ENCODE results near the gene DEPP1. TPM values are rescaled to one million over a fixed set of nuclear protein-coding genes. Genes with fewer than 3 reads are reported as not detected.

The DEPP1 gene
- total RNA-seq, 1 experiment from 2014 or later, result 3.8 TPM

DNA sequence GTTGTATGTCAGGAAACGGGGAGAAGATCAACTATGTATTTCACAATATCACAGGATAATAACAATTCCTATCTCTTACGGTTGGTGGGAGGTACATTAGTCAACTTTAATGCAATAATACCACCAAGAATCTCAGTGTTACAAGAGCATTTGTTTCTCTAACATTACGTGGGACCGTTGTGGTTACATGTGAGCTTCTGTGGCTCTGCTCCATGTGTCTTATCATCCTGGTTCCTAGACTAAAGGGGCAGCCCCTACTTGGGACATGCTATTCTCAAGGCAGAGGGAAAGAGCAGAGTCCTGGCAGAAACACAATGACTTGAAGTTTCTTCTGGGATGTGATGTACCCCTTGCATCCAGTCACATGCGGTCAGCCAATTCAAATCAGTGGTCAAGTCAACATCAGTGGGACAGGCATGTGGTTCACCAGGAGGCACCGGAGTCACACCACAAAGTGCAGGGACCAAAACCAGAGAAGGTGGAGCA is 19.6 kb upstream of the DEPP1 start:
- H3K4me2 ChIP-seq (ENCODE audit: low read length), result no peak overlapping the region
- H3K27me3 ChIP-seq (ENCODE audit: insufficient read depth, low read length), result 0 out of 2 replicates have a peak, but pooled peaks cover 5% of the 10 kb centered on the region
- no TSS peak for BruUV-seq (replicated peaks)
- no peak overlapping the region for H3K4me3 ChIP-seq (replicated peaks in 1 of 2; ENCODE audit: low read depth in 1 of 2, low read length in 2 of 2)
- intact Hi-C loops (cut with micrococcal nuclease), result no loop called here
- no peaks in the 10 kb centered on the region for H3K9me3 ChIP-seq (ENCODE audit: control insufficient read depth in 1 of 2, insufficient read depth in 1 of 2, low read depth in 1 of 2, low read length in 2 of 2)
- DNase-seq (ENCODE audit: low read depth, low spot score) (no peak), ATAC-seq (no peak)
- H3K9me2 ChIP-seq (ENCODE audit: insufficient read depth), result no peaks in the 10 kb centered on the region
- ChIA-PET CTCF (interaction anchor here (1.5 kb wide), 1 partner anchor 65 kb away, joined by 3 read pairs; no protein-coding TSS in a partner anchor), RAD21 (ENCODE audit: low non-redundant PET in 1 of 2, low total read pairs in 2 of 2, uncharacterized antibody in 2 of 2, unreplicated experiment in 2 of 2) (no interaction called here), POLR2A (no interaction called here)
- H3K4me1 ChIP-seq (ENCODE audit: control insufficient read depth in 1 of 2, insufficient read depth in 2 of 2, low read length in 2 of 2), result peaks cover 0 to 7% of the 10 kb centered on the region in 2 experiments; a peak in 1 of 4 replicates
- H2AFZ ChIP-seq (ENCODE audit: low read depth, low read length, poor library complexity, severe bottlenecking), result no peak overlapping the region
- peaks cover 20% of the 10 kb centered on the region for H3K79me2 ChIP-seq (ENCODE audit: insufficient read depth, low read length)
- no peaks in the 10 kb centered on the region for H3K36me3 ChIP-seq (ENCODE audit: control insufficient read depth in 1 of 2, insufficient read depth in 2 of 2, low read length in 2 of 2)
- no peaks in the 10 kb centered on the region for H4K20me1 ChIP-seq (ENCODE audit: insufficient read depth)
- H3K27ac ChIP-seq (ENCODE audit: low read depth, low read length), result no peak overlapping the region
- no peak overlapping the region for H3K9ac ChIP-seq (ENCODE audit: low read length)
- TF ChIP-seq, protein P1, sequence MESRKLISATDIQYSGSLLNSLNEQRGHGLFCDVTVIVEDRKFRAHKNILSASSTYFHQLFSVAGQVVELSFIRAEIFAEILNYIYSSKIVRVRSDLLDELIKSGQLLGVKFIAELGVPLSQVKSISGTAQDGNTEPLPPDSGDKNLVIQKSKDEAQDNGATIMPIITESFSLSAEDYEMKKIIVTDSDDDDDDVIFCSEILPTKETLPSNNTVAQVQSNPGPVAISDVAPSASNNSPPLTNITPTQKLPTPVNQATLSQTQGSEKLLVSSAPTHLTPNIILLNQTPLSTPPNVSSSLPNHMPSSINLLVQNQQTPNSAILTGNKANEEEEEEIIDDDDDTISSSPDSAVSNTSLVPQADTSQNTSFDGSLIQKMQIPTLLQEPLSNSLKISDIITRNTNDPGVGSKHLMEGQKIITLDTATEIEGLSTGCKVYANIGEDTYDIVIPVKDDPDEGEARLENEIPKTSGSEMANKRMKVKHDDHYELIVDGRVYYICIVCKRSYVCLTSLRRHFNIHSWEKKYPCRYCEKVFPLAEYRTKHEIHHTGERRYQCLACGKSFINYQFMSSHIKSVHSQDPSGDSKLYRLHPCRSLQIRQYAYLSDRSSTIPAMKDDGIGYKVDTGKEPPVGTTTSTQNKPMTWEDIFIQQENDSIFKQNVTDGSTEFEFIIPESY (IDR thresholded peaks at IDR 0.05; ENCODE audit: extremely low read depth, insufficient replicate concordance, low read length), result no peak
- TF ChIP-seq RAD21 (IDR thresholded peaks at IDR 0.05; ENCODE audit: low read depth) (no peak), POLR2AphosphoS5 (IDR thresholded peaks at IDR 0.05; ENCODE audit: low read depth, low read length) (no peak), ELF1 (IDR thresholded peaks at IDR 0.05; ENCODE audit: borderline replicate concordance, low read depth) (no peak)
- TF ChIP-seq, protein P2, sequence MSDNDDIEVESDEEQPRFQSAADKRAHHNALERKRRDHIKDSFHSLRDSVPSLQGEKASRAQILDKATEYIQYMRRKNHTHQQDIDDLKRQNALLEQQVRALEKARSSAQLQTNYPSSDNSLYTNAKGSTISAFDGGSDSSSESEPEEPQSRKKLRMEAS (IDR thresholded peaks at IDR 0.05), result no peak

DNA sequence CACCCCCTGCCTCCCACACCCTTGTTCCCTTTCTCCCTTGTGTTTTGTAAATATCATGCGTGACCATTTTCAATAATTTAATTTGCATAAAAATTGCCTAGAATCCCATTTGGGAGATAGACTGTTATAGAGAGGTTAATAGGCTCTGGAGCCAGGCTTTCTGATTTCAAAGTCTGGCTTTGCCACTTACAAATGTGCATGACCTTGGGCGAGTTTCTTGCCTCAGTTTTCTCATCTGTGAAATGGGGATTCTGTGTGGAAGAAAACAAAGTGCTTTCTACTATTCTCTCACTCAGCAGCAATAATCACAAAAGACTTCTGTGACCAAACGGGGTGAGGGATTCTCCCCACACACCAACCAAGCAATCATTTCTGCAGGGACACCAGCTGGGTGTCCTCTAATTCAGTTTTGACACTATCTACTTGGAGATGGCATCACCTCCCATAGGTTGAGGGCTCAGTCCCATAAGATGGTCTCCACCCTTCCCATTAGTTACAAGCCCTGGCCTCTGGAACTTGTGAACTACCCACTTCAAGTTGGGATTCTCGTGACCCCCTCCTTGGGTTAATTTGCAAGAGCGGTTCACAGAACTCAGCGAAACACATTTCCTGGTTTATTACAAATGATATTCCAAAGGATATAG is 18.6 kb upstream of the DEPP1 start:
- BruUV-seq (replicated peaks), result no TSS peak
- Histone ChIP-seq H3K9ac (ENCODE audit: low read length) (no peak overlapping the region), H3K4me2 (ENCODE audit: low read length) (no peak overlapping the region), H3K9me3 (ENCODE audit: control insufficient read depth in 1 of 2, insufficient read depth in 1 of 2, low read depth in 1 of 2, low read length in 2 of 2) (no peaks in the 10 kb centered on the region), H3K27ac (ENCODE audit: low read depth, low read length) (no peak overlapping the region), H3K79me2 (ENCODE audit: insufficient read depth, low read length) (peaks cover 11% of the 10 kb centered on the region), H2AFZ (ENCODE audit: low read depth, low read length, poor library complexity, severe bottlenecking) (no peak overlapping the region), H3K27me3 (ENCODE audit: insufficient read depth, low read length) (0 out of 2 replicates have a peak, but pooled peaks cover 5% of the 10 kb centered on the region), H4K20me1 (ENCODE audit: insufficient read depth) (no peaks in the 10 kb centered on the region), H3K36me3 (ENCODE audit: control insufficient read depth in 1 of 2, insufficient read depth in 2 of 2, low read length in 2 of 2) (no peaks in the 10 kb centered on the region), H3K4me3 (replicated peaks in 1 of 2; ENCODE audit: low read depth in 1 of 2, low read length in 2 of 2) (no peak overlapping the region), H3K4me1 (ENCODE audit: control insufficient read depth in 1 of 2, insufficient read depth in 2 of 2, low read length in 2 of 2) (peaks cover 0 to 7% of the 10 kb centered on the region in 2 experiments; a peak in 1 of 4 replicates), H3K9me2 (ENCODE audit: insufficient read depth) (no peaks in the 10 kb centered on the region)
- TF ChIP-seq EZH2phosphoT487 (IDR thresholded peaks at IDR 0.05; ENCODE audit: borderline replicate concordance) (no peak), YY1 (IDR thresholded peaks at IDR 0.05; ENCODE audit: extremely low read depth, insufficient replicate concordance, low read depth, low read length) (no peak)
- TF ChIP-seq, protein P3, sequence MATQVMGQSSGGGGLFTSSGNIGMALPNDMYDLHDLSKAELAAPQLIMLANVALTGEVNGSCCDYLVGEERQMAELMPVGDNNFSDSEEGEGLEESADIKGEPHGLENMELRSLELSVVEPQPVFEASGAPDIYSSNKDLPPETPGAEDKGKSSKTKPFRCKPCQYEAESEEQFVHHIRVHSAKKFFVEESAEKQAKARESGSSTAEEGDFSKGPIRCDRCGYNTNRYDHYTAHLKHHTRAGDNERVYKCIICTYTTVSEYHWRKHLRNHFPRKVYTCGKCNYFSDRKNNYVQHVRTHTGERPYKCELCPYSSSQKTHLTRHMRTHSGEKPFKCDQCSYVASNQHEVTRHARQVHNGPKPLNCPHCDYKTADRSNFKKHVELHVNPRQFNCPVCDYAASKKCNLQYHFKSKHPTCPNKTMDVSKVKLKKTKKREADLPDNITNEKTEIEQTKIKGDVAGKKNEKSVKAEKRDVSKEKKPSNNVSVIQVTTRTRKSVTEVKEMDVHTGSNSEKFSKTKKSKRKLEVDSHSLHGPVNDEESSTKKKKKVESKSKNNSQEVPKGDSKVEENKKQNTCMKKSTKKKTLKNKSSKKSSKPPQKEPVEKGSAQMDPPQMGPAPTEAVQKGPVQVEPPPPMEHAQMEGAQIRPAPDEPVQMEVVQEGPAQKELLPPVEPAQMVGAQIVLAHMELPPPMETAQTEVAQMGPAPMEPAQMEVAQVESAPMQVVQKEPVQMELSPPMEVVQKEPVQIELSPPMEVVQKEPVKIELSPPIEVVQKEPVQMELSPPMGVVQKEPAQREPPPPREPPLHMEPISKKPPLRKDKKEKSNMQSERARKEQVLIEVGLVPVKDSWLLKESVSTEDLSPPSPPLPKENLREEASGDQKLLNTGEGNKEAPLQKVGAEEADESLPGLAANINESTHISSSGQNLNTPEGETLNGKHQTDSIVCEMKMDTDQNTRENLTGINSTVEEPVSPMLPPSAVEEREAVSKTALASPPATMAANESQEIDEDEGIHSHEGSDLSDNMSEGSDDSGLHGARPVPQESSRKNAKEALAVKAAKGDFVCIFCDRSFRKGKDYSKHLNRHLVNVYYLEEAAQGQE (IDR thresholded peaks at IDR 0.05; ENCODE audit: low read depth), result no peak
- POLR2A ChIA-PET, result no interaction called here
- RAD21 ChIA-PET (ENCODE audit: low non-redundant PET in 1 of 2, low total read pairs in 2 of 2, uncharacterized antibody in 2 of 2, unreplicated experiment in 2 of 2), result no interaction called here
- CTCF ChIA-PET, result interaction anchor here (1.5 kb wide), 1 partner anchor 64 kb away, joined by 3 read pairs; no protein-coding TSS in a partner anchor
- intact Hi-C loops (cut with micrococcal nuclease), result no loop called here
- ATAC-seq, result no peak
- no peak for DNase-seq (ENCODE audit: low read depth, low spot score)
